ENCODE data around the gene KAZN.

The KAZN gene

GRCh38 chr1:15083578-15083977 is 485.1 kb downstream of the KAZN start:
- H3K27me3 ChIP-seq (ENCODE audit: insufficient read depth, low read length), result no peaks in the 10 kb centered on the region
- H3K4ac ChIP-seq (ENCODE audit: low read depth, low read length), result no peak overlapping the region
- WGBS (ENCODE audit: extremely low coverage, insufficient coverage, insufficient read length), result no CpG with 5 or more reads among the region's 7 CpGs
- H2BK120ac ChIP-seq (ENCODE audit: insufficient read depth, low read length, poor library complexity), result no peak overlapping the region
- H3K4me2 ChIP-seq (ENCODE audit: low read length), result no peak overlapping the region
- no peak for DNase-seq
- no peak overlapping the region for H2BK5ac ChIP-seq (ENCODE audit: low read depth, low read length, poor library complexity)
- H2AK5ac ChIP-seq (ENCODE audit: low read length), result no peak overlapping the region
- H3K4me3 ChIP-seq (ENCODE audit: low read depth, low read length), result no peak overlapping the region
- H4K8ac ChIP-seq (ENCODE audit: low read depth, low read length), result no peak overlapping the region
- no peak overlapping the region for H3K18ac ChIP-seq (ENCODE audit: low read length)
- no peak overlapping the region for H2BK12ac ChIP-seq (ENCODE audit: low read length)
- no peak overlapping the region for H3K27ac ChIP-seq (ENCODE audit: low read depth, low read length)
- H3K79me1 ChIP-seq (ENCODE audit: low read length), result no peaks in the 10 kb centered on the region
- H3K79me2 ChIP-seq (ENCODE audit: control insufficient read depth, insufficient read depth, low read length, poor library complexity), result no peaks in the 10 kb centered on the region
- H3K4me1 ChIP-seq (ENCODE audit: control insufficient read depth in 1 of 2, insufficient read depth in 2 of 2, low read length in 2 of 2), result peaks cover 0 to 2% of the 10 kb centered on the region in 2 experiments
- no peaks in the 10 kb centered on the region for H3K36me3 ChIP-seq (ENCODE audit: control insufficient read depth in 1 of 2, insufficient read depth in 2 of 2, low read length in 2 of 2)
- H3K23ac ChIP-seq (ENCODE audit: low read length), result no peak overlapping the region
- H3K9ac ChIP-seq (ENCODE audit: low read length), result no peak overlapping the region
- H3K9me3 ChIP-seq (ENCODE audit: insufficient read depth, low read depth, low read length), result peaks cover 4% of the 10 kb centered on the region
- H3K14ac ChIP-seq (ENCODE audit: low read length), result no peak overlapping the region
- H4K91ac ChIP-seq (ENCODE audit: low read depth, low read length), result no peak overlapping the region
- no peak overlapping the region for H2AFZ ChIP-seq (ENCODE audit: insufficient read depth, low read length, poor library complexity)
- no peak overlapping the region for H4K12ac ChIP-seq (ENCODE audit: low read depth, low read length)

DNA sequence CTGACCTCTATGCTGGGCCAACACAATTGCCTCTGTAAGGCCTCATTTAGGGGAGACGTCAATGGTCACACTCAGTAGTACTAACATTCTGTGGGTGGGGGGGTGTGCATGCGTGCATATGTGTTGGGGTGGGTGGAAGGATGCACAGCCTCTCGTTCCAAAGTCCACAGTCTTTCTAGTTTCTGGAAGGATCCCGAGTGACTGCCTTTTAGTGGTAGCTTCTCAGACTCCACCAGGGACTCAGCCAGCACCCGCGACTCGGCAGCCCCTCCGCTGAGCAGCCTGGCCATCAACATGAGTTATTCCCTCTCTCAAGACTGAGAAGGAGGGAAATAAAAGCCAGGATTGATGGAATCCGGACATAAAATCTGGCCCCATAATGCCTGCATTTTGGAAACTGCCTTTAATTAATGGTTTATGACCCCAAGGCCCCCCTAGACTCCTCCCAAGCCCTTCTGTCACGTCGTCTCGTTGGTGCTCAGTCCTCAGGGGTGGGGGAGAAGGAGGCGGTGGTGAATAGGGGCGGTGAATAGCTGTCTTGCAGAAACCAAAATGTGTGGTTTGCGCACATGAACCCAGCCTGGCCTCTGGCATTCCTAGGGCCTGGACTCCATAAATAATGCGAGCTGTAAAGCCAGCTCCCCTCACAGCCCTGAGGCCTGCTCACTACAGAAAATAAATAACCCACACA is 489.9 kb downstream of the KAZN start:
- WGBS (ENCODE audit: extremely low coverage, insufficient coverage, insufficient read length), result no CpG with 5 or more reads among the region's 16 CpGs
- no peak overlapping the region for H2BK120ac ChIP-seq (ENCODE audit: insufficient read depth, low read length, poor library complexity)
- no peak overlapping the region for H3K18ac ChIP-seq (ENCODE audit: low read length)
- peaks cover 2% of the 10 kb centered on the region for H3K79me1 ChIP-seq (ENCODE audit: low read length)
- no peak overlapping the region for H3K23ac ChIP-seq (ENCODE audit: low read length)
- no peak overlapping the region for H4K12ac ChIP-seq (ENCODE audit: low read depth, low read length)
- no peak overlapping the region for H3K4ac ChIP-seq (ENCODE audit: low read depth, low read length)
- H3K4me2 ChIP-seq (ENCODE audit: low read length), result no peak overlapping the region
- H4K91ac ChIP-seq (ENCODE audit: low read depth, low read length), result no peak overlapping the region
- no peak overlapping the region for H4K8ac ChIP-seq (ENCODE audit: low read depth, low read length)
- no peak for DNase-seq
- H3K4me1 ChIP-seq (ENCODE audit: control insufficient read depth in 1 of 2, insufficient read depth in 2 of 2, low read length in 2 of 2), result peaks cover 12 to 18% of the 10 kb centered on the region in 2 experiments
- H3K79me2 ChIP-seq (ENCODE audit: control insufficient read depth, insufficient read depth, low read length, poor library complexity), result no peaks in the 10 kb centered on the region
- H2BK12ac ChIP-seq (ENCODE audit: low read length), result no peak overlapping the region
- H2BK5ac ChIP-seq (ENCODE audit: low read depth, low read length, poor library complexity), result no peak overlapping the region
- H3K9me3 ChIP-seq (ENCODE audit: insufficient read depth, low read depth, low read length), result peaks cover 1% of the 10 kb centered on the region
- H2AK5ac ChIP-seq (ENCODE audit: low read length), result no peak overlapping the region
- H3K36me3 ChIP-seq (ENCODE audit: control insufficient read depth in 1 of 2, insufficient read depth in 2 of 2, low read length in 2 of 2), result no peaks in the 10 kb centered on the region
- H2AFZ ChIP-seq (ENCODE audit: insufficient read depth, low read length, poor library complexity), result no peak overlapping the region
- H3K27me3 ChIP-seq (ENCODE audit: insufficient read depth, low read length), result no peaks in the 10 kb centered on the region
- no peak overlapping the region for H3K27ac ChIP-seq (ENCODE audit: low read depth, low read length)
- no peak overlapping the region for H3K14ac ChIP-seq (ENCODE audit: low read length)
- H3K9ac ChIP-seq (ENCODE audit: low read length), result no peak overlapping the region
- no peak overlapping the region for H3K4me3 ChIP-seq (ENCODE audit: low read depth, low read length)

GRCh38 chr1:15089258-15089992 is 490.9 kb downstream of the KAZN start:
- no peak overlapping the region for H2AK5ac ChIP-seq (ENCODE audit: low read length)
- DNase-seq, result no peak

DNA sequence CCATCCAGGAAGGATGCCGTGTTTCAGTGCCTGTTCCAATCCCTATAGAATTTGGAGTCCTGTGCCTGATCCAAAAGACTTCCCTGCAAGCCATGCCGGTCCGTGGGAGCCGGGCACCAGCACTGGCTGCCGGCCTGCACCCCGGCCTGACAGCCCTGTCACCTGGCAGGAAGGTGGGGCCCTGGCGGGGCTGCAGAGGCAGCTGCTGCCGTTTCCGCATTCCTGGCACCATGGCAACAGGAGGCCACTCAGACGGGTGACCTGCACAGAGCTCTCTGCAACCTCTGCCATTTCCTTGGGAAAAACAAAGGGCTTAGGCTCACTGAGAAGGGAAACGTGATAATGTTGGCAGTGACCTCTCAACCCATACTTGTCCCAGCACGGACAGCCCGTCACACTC is 491.9 kb downstream of the KAZN start:
- H3K18ac ChIP-seq (ENCODE audit: low read length), result no peak overlapping the region

More at GRCh38 chr1:15089258-15089992, 490.9 kb downstream of the KAZN start:
- no peaks in the 10 kb centered on the region for H3K79me2 ChIP-seq (ENCODE audit: control insufficient read depth, insufficient read depth, low read length, poor library complexity)
- H2BK120ac ChIP-seq (ENCODE audit: insufficient read depth, low read length, poor library complexity), result no peak overlapping the region
- H4K91ac ChIP-seq (ENCODE audit: low read depth, low read length), result no peak overlapping the region
- H2BK12ac ChIP-seq (ENCODE audit: low read length), result no peak overlapping the region
- no peak overlapping the region for H3K27ac ChIP-seq (ENCODE audit: low read depth, low read length)
- H3K4me3 ChIP-seq (ENCODE audit: low read depth, low read length), result no peak overlapping the region
- peaks cover 2% of the 10 kb centered on the region for H3K79me1 ChIP-seq (ENCODE audit: low read length)
- no CpG with 5 or more reads among the region's 4 CpGs for WGBS (ENCODE audit: extremely low coverage, insufficient coverage, insufficient read length)
- no peak overlapping the region for H3K14ac ChIP-seq (ENCODE audit: low read length)
- no peak overlapping the region for H2BK5ac ChIP-seq (ENCODE audit: low read depth, low read length, poor library complexity)
- no peak overlapping the region for H3K4me2 ChIP-seq (ENCODE audit: low read length)
- H2AFZ ChIP-seq (ENCODE audit: insufficient read depth, low read length, poor library complexity), result no peak overlapping the region
- no peak overlapping the region for H4K12ac ChIP-seq (ENCODE audit: low read depth, low read length)
- no peaks in the 10 kb centered on the region for H3K36me3 ChIP-seq (ENCODE audit: control insufficient read depth in 1 of 2, insufficient read depth in 2 of 2, low read length in 2 of 2)
- H3K9ac ChIP-seq (ENCODE audit: low read length), result no peak overlapping the region
- H3K27me3 ChIP-seq (ENCODE audit: insufficient read depth, low read length), result no peaks in the 10 kb centered on the region
- no peak overlapping the region for H4K8ac ChIP-seq (ENCODE audit: low read depth, low read length)
- no peak overlapping the region for H3K18ac ChIP-seq (ENCODE audit: low read length)
- H3K23ac ChIP-seq (ENCODE audit: low read length), result no peak overlapping the region
- H3K9me3 ChIP-seq (ENCODE audit: insufficient read depth, low read depth, low read length), result peaks cover 3% of the 10 kb centered on the region
- peaks cover 12 to 18% of the 10 kb centered on the region in 2 experiments for H3K4me1 ChIP-seq (ENCODE audit: control insufficient read depth in 1 of 2, insufficient read depth in 2 of 2, low read length in 2 of 2)
- H3K4ac ChIP-seq (ENCODE audit: low read depth, low read length), result no peak overlapping the region

More for the DNA sequence above, 491.9 kb downstream of the KAZN start:
- Histone ChIP-seq H3K4me2 (ENCODE audit: low read length) (peak overlapping the region; percentile 50), H3K4me1 (ENCODE audit: control insufficient read depth in 1 of 2, insufficient read depth in 2 of 2, low read length in 2 of 2) (peaks cover 12 to 18% of the 10 kb centered on the region in 2 experiments), H3K4me3 (ENCODE audit: low read depth, low read length) (no peak overlapping the region), H3K36me3 (ENCODE audit: control insufficient read depth in 1 of 2, insufficient read depth in 2 of 2, low read length in 2 of 2) (no peaks in the 10 kb centered on the region), H2BK12ac (ENCODE audit: low read length) (no peak overlapping the region), H4K8ac (ENCODE audit: low read depth, low read length) (peak overlapping the region; percentile 13), H2BK5ac (ENCODE audit: low read depth, low read length, poor library complexity) (no peak overlapping the region), H3K9me3 (ENCODE audit: insufficient read depth, low read depth, low read length) (peaks cover 3% of the 10 kb centered on the region), H3K14ac (ENCODE audit: low read length) (no peak overlapping the region), H3K23ac (ENCODE audit: low read length) (no peak overlapping the region), H3K4ac (ENCODE audit: low read depth, low read length) (no peak overlapping the region), H2BK120ac (ENCODE audit: insufficient read depth, low read length, poor library complexity) (no peak overlapping the region), H4K91ac (ENCODE audit: low read depth, low read length) (peak overlapping the region; percentile 49), H3K9ac (ENCODE audit: low read length) (no peak overlapping the region), H3K27ac (ENCODE audit: low read depth, low read length) (no peak overlapping the region), H3K79me1 (ENCODE audit: low read length) (peaks cover 2% of the 10 kb centered on the region), H2AFZ (ENCODE audit: insufficient read depth, low read length, poor library complexity) (no peak overlapping the region), H4K12ac (ENCODE audit: low read depth, low read length) (peak overlapping the region; percentile 39), H3K79me2 (ENCODE audit: control insufficient read depth, insufficient read depth, low read length, poor library complexity) (no peaks in the 10 kb centered on the region), H2AK5ac (ENCODE audit: low read length) (no peak overlapping the region), H3K27me3 (ENCODE audit: insufficient read depth, low read length) (no peaks in the 10 kb centered on the region)
- no CpG with 5 or more reads among the region's 13 CpGs for WGBS (ENCODE audit: extremely low coverage, insufficient coverage, insufficient read length)
- DNase-seq, result peak; percentile 70 to 84
